ENCODE data around the gene EML3. TPM values are rescaled to one million over a fixed set of nuclear protein-coding genes. Genes with fewer than 3 reads are reported as not detected.
"Not testable (repeated sequence)": the region's sequence is repeated elsewhere in the genome, so short reads cannot be mapped to it uniquely, and the experiment has no call there.

EML3 gene
- total and polyA plus RNA-seq, 5 donors: 23.5 to 33.3 (median 23.9) TPM

- DNase-seq: peak in 1 of 3 donors; percentile 59
Observed at GRCh38 chr11:62595124-62595523, 17.5 kb downstream of the EML3 start.

GRCh38 chr11:62593434-62594044 is 19.0 kb downstream of the EML3 start:
- no peaks in the 10 kb centered on the region for H3K27me3 ChIP-seq (ENCODE audit: control insufficient read depth, insufficient read depth)
- WGBS: 57% methylated on average over 13 of the region's 13 CpGs
- no peak overlapping the region for H3K27ac ChIP-seq (ENCODE audit: low read length)
- peaks cover 9% of the 10 kb centered on the region for H3K4me1 ChIP-seq (ENCODE audit: control insufficient read depth, insufficient read depth, low read length)
- intact Hi-C loops (cut with DNase I): loop anchor here in 1 of 4 donors (10.0 kb wide), 1 partner anchor 61 kb away; the partner anchor contains the start of gene INTS5
- ATAC-seq: peak; percentile 2 to 8
- DNase-seq: peak; percentile 82 to 93 (median 89)
- no peaks in the 10 kb centered on the region for H3K9me3 ChIP-seq (ENCODE audit: control insufficient read depth, low read length)
- no peak overlapping the region for H3K4me3 ChIP-seq (ENCODE audit: low read length)

More at GRCh38 chr11:62595124-62595523, 17.5 kb downstream of the EML3 start:
- Histone ChIP-seq H3K4me1 (ENCODE audit: control insufficient read depth, insufficient read depth, low read length) (peaks cover 10% of the 10 kb centered on the region), H3K27me3 (ENCODE audit: control insufficient read depth, insufficient read depth) (no peaks in the 10 kb centered on the region), H3K4me3 (ENCODE audit: low read length) (no peak overlapping the region), H3K27ac (ENCODE audit: low read length) (no peak overlapping the region), H3K9me3 (ENCODE audit: control insufficient read depth, low read length) (no peaks in the 10 kb centered on the region)
- intact Hi-C loops (cut with DNase I): loop anchor here in 1 of 4 donors (10.0 kb wide), 1 partner anchor 60 kb away; the partner anchor contains the start of gene INTS5
- WGBS: 82% methylated on average over 8 of the region's 8 CpGs
- ATAC-seq: no peak

- H3K27ac ChIP-seq (ENCODE audit: low read length): peak overlapping the region; percentile 97
- intact Hi-C loops (cut with DNase I): loop anchor here in 1 of 4 donors (10.0 kb wide), 1 partner anchor 62 kb away; the partner anchor contains the start of gene INTS5
- no peaks in the 10 kb centered on the region for H3K9me3 ChIP-seq (ENCODE audit: control insufficient read depth, low read length)
- H3K27me3 ChIP-seq (ENCODE audit: control insufficient read depth, insufficient read depth): no peaks in the 10 kb centered on the region
- H3K4me3 ChIP-seq (ENCODE audit: low read length): no peak overlapping the region
- DNase-seq (no peak), ATAC-seq (no peak)
- WGBS: 75% methylated on average over 8 of the region's 8 CpGs
- H3K4me1 ChIP-seq (ENCODE audit: control insufficient read depth, insufficient read depth, low read length): peaks cover 9% of the 10 kb centered on the region
Observed at GRCh38 chr11:62592989-62593421, 19.6 kb downstream of the EML3 start.

GRCh38 chr11:62592146-62592815 is 20.3 kb downstream of the EML3 start:
- ATAC-seq (peak; percentile 20 to 34), DNase-seq (peak in 1 of 3 donors; percentile 15)
- intact Hi-C loops (cut with DNase I): loop anchor here in 1 of 4 donors (10.0 kb wide), 1 partner anchor 63 kb away; the partner anchor contains the start of gene INTS5
- Histone ChIP-seq H3K27me3 (ENCODE audit: control insufficient read depth, insufficient read depth) (no peaks in the 10 kb centered on the region), H3K27ac (ENCODE audit: low read length) (peak overlapping the region; percentile 97), H3K9me3 (ENCODE audit: control insufficient read depth, low read length) (no peaks in the 10 kb centered on the region), H3K4me1 (ENCODE audit: control insufficient read depth, insufficient read depth, low read length) (peaks cover 9% of the 10 kb centered on the region), H3K4me3 (ENCODE audit: low read length) (peak overlapping the region; percentile 53)
- WGBS: 10% methylated on average over 17 of the region's 17 CpGs

GRCh38 chr11:62591448-62592145 is 21.0 kb downstream of the EML3 start, which contains the start of gene TUT1:
Gene TUT1, minus strand, starts transcription at chr11:62591523. Its CDS starts 38 bp downstream, at chr11:62591485.
- peak; percentile 95 to 97 (median 97) for DNase-seq
- peak; percentile 95 to 96 for ATAC-seq
- intact Hi-C loops (cut with DNase I): loop anchor here in 1 of 4 donors (10.0 kb wide), 1 partner anchor 63 kb away; the partner anchor contains the start of gene INTS5
- H3K4me1 ChIP-seq (ENCODE audit: control insufficient read depth, insufficient read depth, low read length): peaks cover 9% of the 10 kb centered on the region
- peak within 1 kb of the TSS; percentile 79 for H3K4me3 ChIP-seq (ENCODE audit: low read length)
- no peaks in the 10 kb centered on the region for H3K27me3 ChIP-seq (ENCODE audit: control insufficient read depth, insufficient read depth)
- under 1% methylated on average over 58 of the region's 58 CpGs for WGBS
- H3K9me3 ChIP-seq (ENCODE audit: control insufficient read depth, low read length): no peaks in the 10 kb centered on the region
- H3K27ac ChIP-seq (ENCODE audit: low read length): peak within 1 kb of the TSS; percentile 97

- no peak overlapping the region for H3K27ac ChIP-seq (ENCODE audit: low read length)
- no peak overlapping the region for H3K4me3 ChIP-seq (ENCODE audit: low read length)
- WGBS: 69% methylated on average over 18 of the region's 18 CpGs
- no peaks in the 10 kb centered on the region for H3K27me3 ChIP-seq (ENCODE audit: control insufficient read depth, insufficient read depth)
- ATAC-seq (no peak), DNase-seq (no peak)
- H3K9me3 ChIP-seq (ENCODE audit: control insufficient read depth, low read length): no peaks in the 10 kb centered on the region
- intact Hi-C loops (cut with DNase I): no loop called here
- peaks cover 9% of the 10 kb centered on the region for H3K4me1 ChIP-seq (ENCODE audit: control insufficient read depth, insufficient read depth, low read length)
Observed at GRCh38 chr11:62588966-62589637, 23.5 kb downstream of the EML3 start.

- WGBS: 98% methylated on average over 7 of the region's 7 CpGs
- H3K27ac ChIP-seq (ENCODE audit: low read length); H3K4me3 ChIP-seq (ENCODE audit: low read length); DNase-seq; H3K27me3 ChIP-seq (ENCODE audit: control insufficient read depth, insufficient read depth); H3K4me1 ChIP-seq (ENCODE audit: control insufficient read depth, insufficient read depth, low read length); H3K9me3 ChIP-seq (ENCODE audit: control insufficient read depth, low read length); ATAC-seq; intact Hi-C loops (cut with DNase I): not testable (repeated sequence)
Observed at GRCh38 chr11:62585356-62585755, 27.2 kb downstream of the EML3 start.

GRCh38 chr11:62581735-62582134 is 30.8 kb downstream of the EML3 start:
- DNase-seq; H3K27ac ChIP-seq (ENCODE audit: low read length); H3K4me3 ChIP-seq (ENCODE audit: low read length); H3K4me1 ChIP-seq (ENCODE audit: control insufficient read depth, insufficient read depth, low read length); ATAC-seq; H3K9me3 ChIP-seq (ENCODE audit: control insufficient read depth, low read length); H3K27me3 ChIP-seq (ENCODE audit: control insufficient read depth, insufficient read depth); intact Hi-C loops (cut with DNase I): not testable (repeated sequence)
- 95% methylated on average over 4 of the region's 4 CpGs for WGBS

GRCh38 chr11:62580959-62581715 is 31.4 kb downstream of the EML3 start:
- intact Hi-C loops (cut with DNase I): no loop called here
- Histone ChIP-seq H3K27me3 (ENCODE audit: control insufficient read depth, insufficient read depth) (no peaks in the 10 kb centered on the region), H3K9me3 (ENCODE audit: control insufficient read depth, low read length) (no peaks in the 10 kb centered on the region), H3K4me3 (ENCODE audit: low read length) (no peak overlapping the region), H3K27ac (ENCODE audit: low read length) (no peak overlapping the region), H3K4me1 (ENCODE audit: control insufficient read depth, insufficient read depth, low read length) (no peaks in the 10 kb centered on the region)
- 84% methylated on average over 18 of the region's 18 CpGs for WGBS
- DNase-seq (no peak), ATAC-seq (no peak)

GRCh38 chr11:62579252-62579651 is 33.3 kb downstream of the EML3 start:
- no peak for DNase-seq

More at GRCh38 chr11:62579252-62579651, 33.3 kb downstream of the EML3 start:
- peaks cover 2% of the 10 kb centered on the region for H3K4me1 ChIP-seq (ENCODE audit: control insufficient read depth, insufficient read depth, low read length)
- no peak overlapping the region for H3K4me3 ChIP-seq (ENCODE audit: low read length)
- intact Hi-C loops (cut with DNase I): no loop called here
- no peaks in the 10 kb centered on the region for H3K27me3 ChIP-seq (ENCODE audit: control insufficient read depth, insufficient read depth)
- no peaks in the 10 kb centered on the region for H3K9me3 ChIP-seq (ENCODE audit: control insufficient read depth, low read length)
- ATAC-seq: no peak
- no peak overlapping the region for H3K27ac ChIP-seq (ENCODE audit: low read length)
- 88% methylated on average over 2 of the region's 2 CpGs for WGBS
